Measurements from ENCODE around the gene GRIK4.
A peak's percentile ranks its signal among the peaks of the same experiment; 100 is the strongest.

Gene GRIK4

GRCh38 chr11:120807414-120808150 is 296.0 kb downstream of the GRIK4 start:
- H3K36me3 Mint-ChIP-seq (ENCODE audit: insufficient read depth) = no peaks in the 10 kb centered on the region
- peaks cover 3 to 25% of the 10 kb centered on the region in 2 donors for H3K4me1 Mint-ChIP-seq (ENCODE audit: low read depth in 2 of 2)
- no peak overlapping the region for H3K4me3 Mint-ChIP-seq
- peaks cover under 1 to 62% of the 10 kb centered on the region in 2 donors for H3K27me3 Mint-ChIP-seq
- no peak overlapping the region for H3K27ac Mint-ChIP-seq
- no peak for ATAC-seq (replicated peaks)
- DNase-seq = no peak
- no peaks in the 10 kb centered on the region for H3K9me3 Mint-ChIP-seq

DNA sequence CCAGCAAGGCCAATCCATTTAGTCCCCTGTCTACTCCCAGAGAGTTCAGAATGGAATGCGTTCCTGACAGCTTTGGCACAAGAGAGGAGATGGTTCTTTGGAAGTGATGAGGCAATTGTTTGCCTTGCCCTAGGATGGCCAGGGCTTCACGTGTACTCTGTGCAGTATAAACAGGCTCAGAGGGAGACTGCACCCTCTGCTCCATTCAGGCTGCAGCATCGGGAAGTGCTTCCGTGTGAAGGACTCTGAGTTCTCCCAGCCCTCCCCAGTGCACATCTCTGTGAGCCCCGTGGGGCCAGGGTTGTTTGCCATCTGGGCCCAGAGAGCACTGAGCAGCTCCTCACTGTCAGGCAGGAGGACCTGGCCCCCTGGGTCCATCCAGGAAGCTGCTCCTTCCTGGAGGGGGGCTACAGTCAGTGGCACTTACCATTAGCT is 297.1 kb downstream of the GRIK4 start:
- Mint-ChIP-seq H3K9me3 (no peaks in the 10 kb centered on the region), H3K4me1 (ENCODE audit: low read depth in 2 of 2) (peaks cover 3 to 25% of the 10 kb centered on the region in 2 donors), H3K4me3 (no peak overlapping the region), H3K36me3 (ENCODE audit: insufficient read depth) (no peaks in the 10 kb centered on the region), H3K27ac (no peak overlapping the region), H3K27me3 (peaks cover 0 to 64% of the 10 kb centered on the region in 2 donors)
- DNase-seq = no peak
- no peak for ATAC-seq (replicated peaks)

DNA sequence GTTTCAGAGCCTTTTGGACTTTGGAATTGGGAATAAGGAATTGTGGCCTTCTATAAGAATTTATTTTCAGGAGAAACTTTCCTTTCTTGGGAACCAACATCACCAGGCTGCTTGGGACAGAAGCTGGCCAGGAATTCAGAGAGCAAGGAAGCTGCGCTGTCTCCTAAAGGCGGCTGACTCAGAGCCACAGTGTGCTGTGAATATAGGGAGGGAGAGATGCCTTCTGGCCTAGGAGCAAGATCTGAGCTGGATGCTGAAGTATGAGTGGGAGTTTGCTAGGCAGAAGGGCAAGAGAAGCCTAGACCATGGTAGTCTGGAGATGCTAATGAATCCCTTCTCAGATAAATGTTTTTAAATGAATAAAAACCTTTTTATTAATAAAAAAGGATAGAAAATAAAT is 298.7 kb downstream of the GRIK4 start:
- peaks cover 0 to 63% of the 10 kb centered on the region in 2 donors for H3K27me3 Mint-ChIP-seq
- H3K4me3 Mint-ChIP-seq = no peak overlapping the region
- H3K4me1 Mint-ChIP-seq (ENCODE audit: low read depth in 2 of 2) = peaks cover 3 to 17% of the 10 kb centered on the region in 2 donors
- no peak for DNase-seq
- no peak for ATAC-seq (replicated peaks)
- H3K36me3 Mint-ChIP-seq (ENCODE audit: insufficient read depth) = no peaks in the 10 kb centered on the region
- H3K9me3 Mint-ChIP-seq = no peaks in the 10 kb centered on the region
- no peak overlapping the region for H3K27ac Mint-ChIP-seq

- H3K4me1 Mint-ChIP-seq (ENCODE audit: low read depth in 2 of 2) = peaks cover 1 to 10% of the 10 kb centered on the region in 2 donors
- H3K27ac Mint-ChIP-seq = no peak overlapping the region
- H3K9me3 Mint-ChIP-seq = no peaks in the 10 kb centered on the region
- no peak overlapping the region for H3K4me3 Mint-ChIP-seq
- DNase-seq = no peak
- peaks cover 0 to 66% of the 10 kb centered on the region in 2 donors for H3K27me3 Mint-ChIP-seq
- no peak for ATAC-seq (replicated peaks)
- H3K36me3 Mint-ChIP-seq (ENCODE audit: insufficient read depth) = no peaks in the 10 kb centered on the region
Observed at GRCh38 chr11:120811199-120811598, 299.7 kb downstream of the GRIK4 start.

DNA sequence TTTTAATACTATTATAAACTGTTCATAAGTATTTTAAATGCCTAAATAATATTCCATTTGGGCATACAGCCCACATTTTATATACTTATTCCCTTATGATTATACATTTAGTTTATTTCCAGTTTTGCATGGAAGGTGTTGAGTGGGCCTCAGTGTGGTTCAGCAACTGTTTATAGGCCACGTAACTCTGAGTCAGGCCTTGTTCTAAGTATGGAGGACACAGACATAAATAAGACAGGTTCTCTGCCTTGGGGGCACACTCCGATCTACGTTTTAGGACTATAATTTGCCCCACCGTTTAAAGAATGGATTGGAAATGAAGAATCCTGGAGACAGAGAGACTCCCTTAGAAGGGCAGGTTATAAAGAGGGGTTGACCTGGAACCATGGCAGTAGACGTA is 300.2 kb downstream of the GRIK4 start:
- H3K4me1 Mint-ChIP-seq (ENCODE audit: low read depth in 2 of 2) = peaks cover 0 to 5% of the 10 kb centered on the region in 2 donors
- H3K27ac Mint-ChIP-seq = no peak overlapping the region
- H3K27me3 Mint-ChIP-seq = peaks cover 2 to 66% of the 10 kb centered on the region in 2 donors
- no peak overlapping the region for H3K4me3 Mint-ChIP-seq
- H3K36me3 Mint-ChIP-seq (ENCODE audit: insufficient read depth) = no peaks in the 10 kb centered on the region
- no peak for ATAC-seq (replicated peaks)
- no peaks in the 10 kb centered on the region for H3K9me3 Mint-ChIP-seq
- DNase-seq = no peak

- Mint-ChIP-seq H3K4me1 (ENCODE audit: low read depth in 2 of 2) (peaks cover 0 to 12% of the 10 kb centered on the region in 2 donors), H3K4me3 (no peak overlapping the region), H3K36me3 (ENCODE audit: insufficient read depth) (no peaks in the 10 kb centered on the region), H3K9me3 (no peaks in the 10 kb centered on the region), H3K27me3 (peaks cover 31 to 68% of the 10 kb centered on the region in 2 donors), H3K27ac (no peak overlapping the region)
- ATAC-seq (replicated peaks) (no peak), DNase-seq (no peak)
Observed at GRCh38 chr11:120814531-120815318, 303.2 kb downstream of the GRIK4 start.

- ATAC-seq (replicated peaks) (no peak), DNase-seq (no peak)
- Mint-ChIP-seq H3K4me3 (no peak overlapping the region), H3K36me3 (ENCODE audit: insufficient read depth) (no peaks in the 10 kb centered on the region), H3K27ac (no peak overlapping the region), H3K9me3 (no peaks in the 10 kb centered on the region), H3K27me3 (peaks cover 36 to 70% of the 10 kb centered on the region in 2 donors), H3K4me1 (ENCODE audit: low read depth in 2 of 2) (peaks cover 0 to 12% of the 10 kb centered on the region in 2 donors)
Observed at GRCh38 chr11:120815319-120816100, 304.0 kb downstream of the GRIK4 start.

DNA sequence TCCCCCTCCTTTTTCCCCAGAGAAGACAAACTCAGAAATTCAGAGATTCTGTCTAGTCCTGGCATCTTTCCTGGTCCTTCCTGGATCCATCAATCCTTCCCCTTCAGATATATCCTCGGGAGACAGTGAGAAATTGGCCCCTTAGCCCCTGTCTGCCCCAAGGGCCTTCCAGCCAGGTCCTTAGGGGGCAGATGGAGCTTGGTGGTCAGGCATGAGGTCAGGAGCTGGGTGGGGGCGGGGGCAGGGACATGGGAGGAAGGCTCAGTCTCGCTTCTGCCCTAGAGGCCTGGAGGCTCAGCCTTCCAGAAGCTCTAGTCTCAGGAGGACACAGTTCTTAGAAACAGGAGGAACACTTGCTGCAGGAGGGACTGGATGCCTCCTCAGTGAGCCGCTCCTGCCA is 304.6 kb downstream of the GRIK4 start:
- H3K27ac Mint-ChIP-seq = no peak overlapping the region
- peaks cover 36 to 73% of the 10 kb centered on the region in 2 donors for H3K27me3 Mint-ChIP-seq
- H3K36me3 Mint-ChIP-seq (ENCODE audit: insufficient read depth) = no peaks in the 10 kb centered on the region
- ATAC-seq (replicated peaks) (no peak), DNase-seq (no peak)
- H3K4me1 Mint-ChIP-seq (ENCODE audit: low read depth in 2 of 2) = peaks cover 0 to 12% of the 10 kb centered on the region in 2 donors
- H3K9me3 Mint-ChIP-seq = no peaks in the 10 kb centered on the region
- H3K4me3 Mint-ChIP-seq = no peak overlapping the region

DNA sequence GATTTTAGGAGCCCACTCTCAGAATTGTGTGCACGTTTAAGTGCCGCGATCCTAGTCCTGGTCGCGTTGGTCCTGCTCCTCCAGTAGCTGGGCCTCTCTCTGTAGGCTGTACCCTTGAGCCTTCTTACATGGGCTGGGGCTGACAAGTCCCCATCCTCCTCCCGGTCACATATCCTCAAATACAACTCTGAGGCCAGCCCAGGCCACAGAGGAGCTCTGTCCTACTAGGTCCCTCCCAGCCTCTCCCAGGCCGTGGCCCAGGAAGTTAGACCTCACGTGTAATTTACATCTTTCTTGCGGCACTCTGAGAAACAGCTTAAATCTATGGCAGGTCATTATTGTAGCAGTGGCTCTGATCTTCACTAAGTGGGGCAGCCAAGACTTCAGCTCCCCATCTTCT is 305.2 kb downstream of the GRIK4 start:
- DNase-seq (no peak), ATAC-seq (replicated peaks) (no peak)
- peak overlapping the region in 1 of 2 donors; percentile 83 for H3K27ac Mint-ChIP-seq
- peaks cover 0 to 12% of the 10 kb centered on the region in 2 donors for H3K4me1 Mint-ChIP-seq (ENCODE audit: low read depth in 2 of 2)
- H3K27me3 Mint-ChIP-seq = peaks cover 36 to 73% of the 10 kb centered on the region in 2 donors
- H3K4me3 Mint-ChIP-seq = no peak overlapping the region
- H3K9me3 Mint-ChIP-seq = no peaks in the 10 kb centered on the region
- no peaks in the 10 kb centered on the region for H3K36me3 Mint-ChIP-seq (ENCODE audit: insufficient read depth)

DNA sequence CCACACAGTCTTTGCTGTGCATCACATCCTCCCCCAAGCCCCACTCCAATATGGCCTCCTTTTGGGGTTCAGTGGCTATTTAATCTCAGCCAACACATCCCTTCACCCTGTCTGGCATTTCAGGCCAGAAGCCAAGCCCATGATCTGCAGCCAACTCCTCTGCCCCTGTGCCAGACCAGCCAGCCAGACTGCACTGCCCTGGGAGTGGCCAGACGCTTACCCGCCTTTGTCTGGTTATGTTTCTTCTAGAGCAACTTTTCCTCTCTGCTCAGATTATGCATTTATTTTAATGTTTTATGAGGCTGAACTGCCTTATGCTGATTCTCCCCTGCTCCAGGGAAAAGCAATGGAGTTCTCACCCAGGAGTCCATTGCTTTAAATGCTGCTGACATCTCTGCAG is 305.6 kb downstream of the GRIK4 start:
- no peak overlapping the region for H3K4me3 Mint-ChIP-seq
- peak overlapping the region in 1 of 2 donors; percentile 83 for H3K27ac Mint-ChIP-seq
- no peaks in the 10 kb centered on the region for H3K9me3 Mint-ChIP-seq
- no peak for ATAC-seq (replicated peaks)
- no peaks in the 10 kb centered on the region for H3K36me3 Mint-ChIP-seq (ENCODE audit: insufficient read depth)
- DNase-seq = no peak
- H3K27me3 Mint-ChIP-seq = peaks cover 36 to 73% of the 10 kb centered on the region in 2 donors
- H3K4me1 Mint-ChIP-seq (ENCODE audit: low read depth in 2 of 2) = peaks cover 0 to 12% of the 10 kb centered on the region in 2 donors

DNA sequence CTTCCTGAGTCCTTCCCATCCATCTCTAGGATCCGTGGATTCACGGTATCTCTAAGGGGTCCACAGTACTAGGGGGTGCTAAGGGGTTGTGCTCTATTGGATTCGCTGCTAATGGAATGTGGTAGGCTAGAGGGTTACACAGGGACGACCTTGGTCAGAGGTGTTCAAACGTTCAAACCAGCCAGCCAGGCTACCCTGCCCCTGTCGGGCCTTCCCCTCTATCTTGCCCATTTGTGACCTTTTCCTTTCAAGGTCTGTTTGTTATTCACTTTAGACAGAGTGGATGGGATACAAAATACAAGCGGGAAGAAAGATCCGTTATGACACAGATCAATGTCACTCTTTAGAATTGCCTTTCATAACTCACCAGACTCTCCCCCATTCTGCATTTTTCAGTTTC is 306.5 kb downstream of the GRIK4 start:
- no peaks in the 10 kb centered on the region for H3K36me3 Mint-ChIP-seq (ENCODE audit: insufficient read depth)
- no peak for DNase-seq
- peaks cover 36 to 67% of the 10 kb centered on the region in 2 donors for H3K27me3 Mint-ChIP-seq
- H3K27ac Mint-ChIP-seq = no peak overlapping the region
- H3K4me1 Mint-ChIP-seq (ENCODE audit: low read depth in 2 of 2) = peaks cover 0 to 12% of the 10 kb centered on the region in 2 donors
- ATAC-seq (replicated peaks) = no peak
- no peak overlapping the region for H3K4me3 Mint-ChIP-seq
- no peaks in the 10 kb centered on the region for H3K9me3 Mint-ChIP-seq

GRCh38 chr11:120819003-120819402 is 307.5 kb downstream of the GRIK4 start:
- H3K9me3 Mint-ChIP-seq = no peaks in the 10 kb centered on the region
- peaks cover 36 to 64% of the 10 kb centered on the region in 2 donors for H3K27me3 Mint-ChIP-seq
- no peak overlapping the region for H3K4me3 Mint-ChIP-seq
- no peaks in the 10 kb centered on the region for H3K36me3 Mint-ChIP-seq (ENCODE audit: insufficient read depth)
- DNase-seq (no peak), ATAC-seq (replicated peaks) (no peak)
- peaks cover 0 to 12% of the 10 kb centered on the region in 2 donors for H3K4me1 Mint-ChIP-seq (ENCODE audit: low read depth in 2 of 2)
- no peak overlapping the region for H3K27ac Mint-ChIP-seq
